Measurements from ENCODE around the gene CAMTA2. TPM values are rescaled to one million over a fixed set of nuclear protein-coding genes. Genes with fewer than 3 reads are reported as not detected.
A peak's percentile ranks its signal among the peaks of the same experiment; 100 is the strongest.

CAMTA2 gene
- total RNA-seq, 3 donors from 2014 or later = 11.0 to 17.7 (median 13.5) TPM

- H3K27ac ChIP-seq = peak overlapping the region; percentile 73 to 89
- intact Hi-C loops (cut with DNase I; ENCODE audit: low total_unique reads) = no loop called here
- no peaks in the 10 kb centered on the region for H3K36me3 ChIP-seq
- H3K4me3 ChIP-seq = no peak overlapping the region
- H3K9me3 ChIP-seq = no peaks in the 10 kb centered on the region
- no peak for DNase-seq (ENCODE audit: low spot score in 2 of 2)
- TF ChIP-seq CTCF (IDR thresholded peaks at IDR 0.05) (no peak), POLR2A (IDR thresholded peaks at IDR 0.05) (no peak), POLR2AphosphoS5 (IDR thresholded peaks at IDR 0.05) (no peak)
- H3K27me3 ChIP-seq = no peaks in the 10 kb centered on the region
- peaks cover 0 to 8% of the 10 kb centered on the region in 2 donors for H3K4me1 ChIP-seq
These were observed 15.6 kb downstream of the CAMTA2 start for GRCh38 chr17:4971826-4972225.

- Histone ChIP-seq H3K27me3 (no peaks in the 10 kb centered on the region), H3K4me3 (no peak overlapping the region), H3K9me3 (no peaks in the 10 kb centered on the region), H3K36me3 (no peaks in the 10 kb centered on the region), H3K27ac (peak overlapping the region; percentile 90 to 95), H3K4me1 (peaks cover 0 to 17% of the 10 kb centered on the region in 2 donors)
- TF ChIP-seq POLR2A (IDR thresholded peaks at IDR 0.05) (no peak), CTCF (IDR thresholded peaks at IDR 0.05) (no peak), POLR2AphosphoS5 (IDR thresholded peaks at IDR 0.05) (no peak)
- intact Hi-C loops (cut with DNase I; ENCODE audit: low total_unique reads) = no loop called here
- DNase-seq (ENCODE audit: low spot score in 2 of 2) = no peak
These were observed 17.2 kb downstream of the CAMTA2 start for GRCh38 chr17:4970273-4970672.

- no peak for DNase-seq (ENCODE audit: low spot score in 2 of 2)
- Histone ChIP-seq H3K9me3 (no peaks in the 10 kb centered on the region), H3K27me3 (no peaks in the 10 kb centered on the region), H3K4me3 (peak overlapping the region in 2 of 3 donors; percentile 65 to 86), H3K36me3 (no peaks in the 10 kb centered on the region), H3K4me1 (peaks cover 0 to 19% of the 10 kb centered on the region in 2 donors), H3K27ac (peak overlapping the region; percentile 90 to 95)
- intact Hi-C loops (cut with DNase I; ENCODE audit: low total_unique reads) = loop anchor here (2.0 kb wide), 1 partner anchor 21 kb away; the partner anchor contains the start of gene PFN1
- TF ChIP-seq POLR2A (IDR thresholded peaks at IDR 0.05) (no peak), CTCF (IDR thresholded peaks at IDR 0.05) (no peak), POLR2AphosphoS5 (IDR thresholded peaks at IDR 0.05) (no peak)
These were observed 17.8 kb downstream of the CAMTA2 start for GRCh38 chr17:4969551-4970173.

- Histone ChIP-seq H3K27ac (peak overlapping the region; percentile 90 to 95), H3K4me3 (peak overlapping the region; percentile 65 to 86 (median 65)), H3K27me3 (no peaks in the 10 kb centered on the region), H3K36me3 (no peaks in the 10 kb centered on the region), H3K4me1 (peaks cover 0 to 19% of the 10 kb centered on the region in 2 donors), H3K9me3 (no peaks in the 10 kb centered on the region)
- intact Hi-C loops (cut with DNase I; ENCODE audit: low total_unique reads) = loop anchor here (2.0 kb wide), 1 partner anchor 20 kb away; the partner anchor contains the start of gene PFN1
- no peak for DNase-seq (ENCODE audit: low spot score in 2 of 2)
- TF ChIP-seq POLR2A (IDR thresholded peaks at IDR 0.05) (no peak), POLR2AphosphoS5 (IDR thresholded peaks at IDR 0.05) (peak; percentile 26 to 70 (median 34))
These were observed 18.4 kb downstream of the CAMTA2 start for GRCh38 chr17:4969047-4969550.

- Histone ChIP-seq H3K27me3 (no peaks in the 10 kb centered on the region), H3K9me3 (no peaks in the 10 kb centered on the region), H3K4me1 (peaks cover 0 to 19% of the 10 kb centered on the region in 2 donors), H3K36me3 (no peaks in the 10 kb centered on the region), H3K27ac (peak overlapping the region; percentile 90 to 95), H3K4me3 (peak overlapping the region; percentile 65 to 86 (median 65))
- intact Hi-C loops (cut with DNase I; ENCODE audit: low total_unique reads) = loop anchor here (2.0 kb wide), 1 partner anchor 20 kb away; the partner anchor contains the start of gene PFN1
- no peak for DNase-seq (ENCODE audit: low spot score in 2 of 2)
- no peak for TF ChIP-seq POLR2AphosphoS5 (IDR thresholded peaks at IDR 0.05)
- no peak for TF ChIP-seq POLR2A (IDR thresholded peaks at IDR 0.05)
- no peak for TF ChIP-seq CTCF (IDR thresholded peaks at IDR 0.05)
These were observed 18.9 kb downstream of the CAMTA2 start for GRCh38 chr17:4968486-4969046.

All from breast epithelium (tissue), 4 donors.